HG03469 (cell line): ENCODE data around the gene TFAP2D.

Experiments
- ATAC-seq: cut with Tn5 transposase; IDR thresholded peaks from one replicate; pipeline ENCODE4 v1.9.1; 2021; ENCODE audit warnings: mild to moderate bottlenecking, moderate library complexity, moderate number of reproducible peaks; ENCODE audit not compliant: unreplicated experiment

The TFAP2D gene

GRCh38 chr6:50818020-50818419 lies 104.7 kb downstream of the TFAP2D start:
- no peak for ATAC-seq

GRCh38 chr6:50818673-50819072 lies 105.3 kb downstream of the TFAP2D start, which contains the start of gene TFAP2B:
Gene TFAP2B, plus strand, starts transcription at chr6:50818871. Its CDS starts 21 bp downstream, at chr6:50818892.
- no peak for ATAC-seq

- ATAC-seq, result no peak
Observed at GRCh38 chr6:50819466-50819903, 106.2 kb downstream of the TFAP2D start.

GRCh38 chr6:50819904-50820868 lies 106.9 kb downstream of the TFAP2D start:
- no peak for ATAC-seq

- no peak for ATAC-seq
Observed at GRCh38 chr6:50820869-50821264, 107.5 kb downstream of the TFAP2D start.

GRCh38 chr6:50821441-50822077 lies 108.2 kb downstream of the TFAP2D start:
- ATAC-seq, result no peak

- ATAC-seq, result no peak
Observed at GRCh38 chr6:50822078-50822476, 108.8 kb downstream of the TFAP2D start.
